Body of pancreas (tissue), 4 donors: ENCODE results near the gene EHD3.

Experiments used
- CTCF ChIP-seq, 7 experiments: fragments of 450-650 bp in 4 of 7; fragments of 200-600 bp in 3 of 7; sonication (generic) in 3 of 7; IDR thresholded peaks; one replicate each; pipeline ENCODE4 v1.5.1; 2016 to 2019; ENCODE audit warnings: antibody characterized with exemption in 7 of 7
- POLR2A ChIP-seq, 3 donors: fragments of 450-650 bp; IDR thresholded peaks; one replicate each; pipeline ENCODE4 v1.6.1; 2016; ENCODE audit warnings: antibody characterized with exemption in 3 of 3, mild to moderate bottlenecking in 2 of 3

GRCh38 chr2:31197669-31198068 lies 36.3 kb upstream of the EHD3 start:
- no peak for TF ChIP-seq CTCF (IDR thresholded peaks at IDR 0.05)
- no peak for TF ChIP-seq POLR2A (IDR thresholded peaks at IDR 0.05)
